HepG2 (cell line): ENCODE measurements around the gene SAMM50. TPM values are rescaled to one million over a fixed set of nuclear protein-coding genes. Genes with fewer than 3 reads are reported as not detected.
A peak's percentile ranks its signal among the peaks of the same experiment; 100 is the strongest.

Experiments
- ATAC-seq: fragments of 200-7000 bp; cut with Tn5 transposase; 3 replicates; pipeline ENCODE4 v1.9.1; 2020; ENCODE audit warnings: mild to moderate bottlenecking, moderate library complexity
- BruUV-seq: library from RNA; stranded (reverse); fragments of 400-500 nt; replicated peaks from 2 replicates; lab custom pipeline; 2021; lab: Mats Ljungman, UMichigan
- CTCF ChIA-PET: fragments of 300-600 bp; formaldehyde crosslinking; extraction: SDS; loops from one replicate; lab custom pipeline; 2021; ENCODE audit warnings: low total read pairs, inconsistent platforms, low intra/inter-chr PET ratio; lab: Yijun Ruan, JAX
- POLR2A ChIA-PET: fragments of 350-600 bp; sonication (Branson Sonifier 250); formaldehyde crosslinking; loops from one replicate; lab custom pipeline; 2020; ENCODE audit warnings: antibody characterized with exemption, inconsistent platforms; lab: Yijun Ruan, JAX
- DNase-seq: peaks from one replicate; pipeline ENCODE4 v3.0.0-alpha.2; 2015; ENCODE audit warnings: low spot score
- FAIRE-seq: peaks from 3 replicates; lab custom pipeline; 2011; peaks lifted over from hg19 to GRCh38; lab: Jason Lieb, UNC
- H2AFZ ChIP-seq: one replicate; pipeline ENCODE4 v1.6.1; 2011; ENCODE audit warnings: low read length, inconsistent platforms
- H3K27ac ChIP-seq: fragments of 300-600 bp; 3 replicates; pipeline ENCODE4 v1.8.0; 2011; ENCODE audit warnings: mixed run types, mild to moderate bottlenecking, mixed read lengths, low read length, inconsistent platforms; ENCODE audit not compliant: insufficient read depth; ENCODE audit errors: extremely low read length
- H3K27me3 ChIP-seq, 2 experiments: fragments of 200-600 bp in 1 of 2; 2 replicates in 1 of 2; 3 replicates in 1 of 2; pipeline versions ENCODE4 v1.6.0 to v1.8.0; 2011; ENCODE audit warnings: low read length in 2 of 2, mild to moderate bottlenecking in 2 of 2, moderate library complexity in 2 of 2, inconsistent platforms in 1 of 2; ENCODE audit not compliant: insufficient read depth in 2 of 2, control insufficient read depth in 1 of 2
- H3K36me3 ChIP-seq, 2 experiments: fragments of 200-600 bp in 1 of 2; replicated peaks in 1 of 2; 2 replicates in 1 of 2; 3 replicates in 1 of 2; pipeline versions ENCODE4 v1.5.1 to v1.8.0; 2011; ENCODE audit warnings: low read length in 2 of 2, inconsistent platforms in 1 of 2; ENCODE audit not compliant: insufficient read depth in 2 of 2, control insufficient read depth in 1 of 2
- H3K4me1 ChIP-seq: 2 replicates; pipeline ENCODE4 v1.5.1; 2012; ENCODE audit warnings: low read length, inconsistent platforms; ENCODE audit not compliant: insufficient read depth
- H3K4me2 ChIP-seq: 2 replicates; pipeline ENCODE4 v1.6.0; 2011; ENCODE audit warnings: low read depth, low read length, inconsistent platforms
- H3K4me3 ChIP-seq, 3 experiments: fragments of 200-600 bp in 1 of 3; sonication (generic), shearing (Covaris generic) in 1 of 3; replicated peaks in 1 of 3; 2 replicates each; pipeline ENCODE4 v1.5.1; 2011 to 2016; ENCODE audit warnings: low read length in 3 of 3, inconsistent platforms in 2 of 3, low read depth in 2 of 3, mild to moderate bottlenecking in 2 of 3, control low read depth in 1 of 3, mixed read lengths in 1 of 3; ENCODE audit not compliant: insufficient read depth in 1 of 3
- H3K79me2 ChIP-seq: one replicate; pipeline ENCODE4 v1.6.1; 2011; ENCODE audit warnings: low read length, inconsistent platforms; ENCODE audit not compliant: insufficient read depth
- H3K9ac ChIP-seq: 2 replicates; pipeline ENCODE4 v1.6.0; 2011; ENCODE audit warnings: mild to moderate bottlenecking, low read depth, low read length, inconsistent platforms; ENCODE audit not compliant: insufficient read depth
- H3K9me3 ChIP-seq: 2 replicates; pipeline ENCODE4 v1.5.1; 2012; ENCODE audit warnings: mild to moderate bottlenecking, low read length
- H4K20me1 ChIP-seq: 2 replicates; pipeline ENCODE4 v1.6.0; 2011; ENCODE audit warnings: inconsistent platforms, mild to moderate bottlenecking, low read length, moderate library complexity; ENCODE audit not compliant: insufficient read depth
- KLF9 ChIP-seq: IDR thresholded peaks from 2 replicates; pipeline ENCODE4 v1.6.1; 2016; ENCODE audit warnings: low read depth
- NR2F6 ChIP-seq, 2 experiments: IDR thresholded peaks; 2 replicates each; pipeline ENCODE4 v1.6.1; 2016; ENCODE audit warnings: antibody characterized with exemption in 1 of 2, mild to moderate bottlenecking in 1 of 2
- RAD21 ChIP-seq: fragments of 450-650 bp; formaldehyde crosslinking; IDR thresholded peaks from 2 replicates; pipeline ENCODE4 v1.5.0; 2020; ENCODE audit warnings: mild to moderate bottlenecking
- SIX4 ChIP-seq: sonication (generic); formaldehyde crosslinking; IDR thresholded peaks from 2 replicates; pipeline ENCODE4 v1.4.0; 2020; ENCODE audit warnings: missing genetic modification reagents
- SKI ChIP-seq: fragments of 450-650 bp; IDR thresholded peaks from one replicate; pipeline ENCODE4 v1.6.1; 2018; ENCODE audit warnings: mild to moderate bottlenecking; ENCODE audit not compliant: partially characterized antibody
- SKIL ChIP-seq: sonication (generic); formaldehyde crosslinking; IDR thresholded peaks from 2 replicates; pipeline ENCODE4 v1.8.0; 2022; ENCODE audit warnings: missing genetic modification reagents, mild to moderate bottlenecking, moderate library complexity, borderline replicate concordance
- SOX6 ChIP-seq, 2 experiments: fragments of 450-650 bp in 1 of 2; sonication (generic) in 1 of 2; formaldehyde crosslinking in 1 of 2; IDR thresholded peaks; 2 replicates each; pipeline versions ENCODE4 v1.4.0 to v1.6.1; 2017 to 2020; ENCODE audit warnings: antibody characterized with exemption in 1 of 2, mild to moderate bottlenecking in 1 of 2, missing genetic modification reagents in 1 of 2
- SP5 ChIP-seq: IDR thresholded peaks from 2 replicates; pipeline ENCODE4 v1.6.1; 2016; ENCODE audit warnings: low read depth, borderline replicate concordance
- SUZ12 ChIP-seq: fragments of 150-350 bp; IDR thresholded peaks from 2 replicates; pipeline ENCODE4 v1.6.1; 2014; ENCODE audit warnings: low read depth, low read length
- XRCC5 ChIP-seq: fragments of 200-400 bp; formaldehyde crosslinking; optimal IDR thresholded peaks from 2 replicates; pipeline ENCODE3; 2017; ENCODE audit warnings: mild to moderate bottlenecking, low read length
- ZBTB3 ChIP-seq: sonication (generic); formaldehyde crosslinking; IDR thresholded peaks from 2 replicates; pipeline ENCODE4 v1.4.0; 2020; ENCODE audit warnings: low read depth, mild to moderate bottlenecking, moderate library complexity, missing genetic modification reagents, borderline replicate concordance
- ZFP37 ChIP-seq: sonication (generic); formaldehyde crosslinking; IDR thresholded peaks from 2 replicates; pipeline ENCODE4 v1.4.0; 2020; ENCODE audit warnings: missing genetic modification reagents, borderline replicate concordance
- ZFYVE20 ChIP-seq: sonication (generic); formaldehyde crosslinking; IDR thresholded peaks from 2 replicates; pipeline ENCODE4 v1.8.0; 2023; ENCODE audit warnings: low read depth, mild to moderate bottlenecking, moderate library complexity, missing genetic modification reagents, borderline replicate concordance
- ZNF33A ChIP-seq: sonication (generic); formaldehyde crosslinking; IDR thresholded peaks from 2 replicates; pipeline ENCODE4 v1.5.1; 2020; ENCODE audit warnings: missing genetic modification reagents, mild to moderate bottlenecking, moderate library complexity, borderline replicate concordance
- ZXDC ChIP-seq: sonication (generic); formaldehyde crosslinking; IDR thresholded peaks from 2 replicates; pipeline ENCODE4 v1.5.0; 2020; ENCODE audit warnings: mild to moderate bottlenecking, missing genetic modification reagents
- WGBS: methylation state at CpG from one replicate; pipeline ENCODE4 v1.1.6; 2017; ENCODE audit warnings: low lambda C conversion rate; 5-methylcytosine and 5-hydroxymethylcytosine counted together
- in situ Hi-C: cut with HindIII; loops from 2 replicates; pipeline ENCODE4 v1.10.0; 2017; ENCODE audit warnings: low pct_unique_long_range_greater_than_20kb; ENCODE audit not compliant: extremely low pct_ligation_motif_present
- intact Hi-C: fragments of 100-400 bp; cut with micrococcal nuclease; formaldehyde crosslinking; loops from one replicate; pipeline ENCODE4 v1.10.0; 2022; ENCODE audit not compliant: unreplicated experiment
- polyA plus RNA-seq, 8 experiments: library from polyadenylated mRNA; depleted of rRNA in 3 of 8; stranded (reverse) in 7 of 8; unstranded in 1 of 8; fragments of >200 nt; fragmentation: Illumina TruSeq in 4 of 8; extraction: Trizol in 4 of 8; gene quantifications; 2 replicates each; pipeline versions ENCODE4 v1.2.1 to v1.2.3, GENCODE V29; 2011 to 2016; ENCODE audit warnings: low read depth in 4 of 8, missing spikeins in 1 of 8, mixed read lengths in 1 of 8; ENCODE audit not compliant: insufficient read depth in 1 of 8
- total RNA-seq, 5 experiments: library from RNA; depleted of rRNA; stranded (reverse); fragments of >200 nt; fragmentation: Illumina TruSeq; extraction: Trizol; gene quantifications; 2 replicates each; pipeline ENCODE4 v1.2.3, GENCODE V29; 2016; ENCODE audit warnings: low read depth in 1 of 5
- TF ChIP-seq, protein P1 (sequence below): sonication (generic); formaldehyde crosslinking; conservative IDR thresholded peaks from 2 replicates; pipeline ENCODE4 v1.4.0; 2020; ENCODE audit warnings: missing genetic modification reagents

Gene SAMM50
- total and polyA plus RNA-seq, 2 of the 13 experiments (the other 11 are each of a cell fraction or from before 2014, with no cell fraction given) = 34.7 to 63.4 TPM

DNA sequence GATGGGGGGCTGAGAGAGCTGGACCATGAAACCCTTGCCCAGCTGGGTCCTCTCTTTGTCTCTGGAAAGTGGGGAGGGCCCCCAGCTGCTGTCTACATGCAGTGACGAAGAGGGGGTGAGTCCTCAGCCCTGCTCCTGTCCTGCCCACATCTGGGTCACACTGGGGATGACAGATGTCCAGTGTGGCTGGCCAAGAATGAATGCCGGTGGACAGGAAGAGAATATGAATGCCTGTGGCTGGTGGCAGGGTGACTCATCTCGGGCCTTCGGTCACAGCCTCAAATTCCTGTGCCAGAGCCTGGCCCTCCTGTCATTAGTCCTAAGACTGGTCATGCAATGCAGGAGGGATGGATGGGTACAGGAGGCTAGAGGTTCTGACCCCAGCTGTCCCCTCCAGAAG lies 33.9 kb upstream of the SAMM50 start (continued):
- TF ChIP-seq ZXDC (CRISPR knock-in tag) = no peak

- WGBS = no CpG with 5 or more reads among the region's 3 CpGs
- Histone ChIP-seq H3K9me3 (no peaks in the 10 kb centered on the region), H3K4me3 (peak overlapping the region in 1 of 3 experiments; percentile 12; a peak in 1 of 6 replicates), H2AFZ (no peak overlapping the region), H3K27me3 (no peaks in the 10 kb centered on the region; a peak in 2 of 5 replicates), H3K27ac (no peak overlapping the region), H3K79me2 (peaks cover 6% of the 10 kb centered on the region), H3K9ac (no peak overlapping the region), H3K4me1 (peaks cover 49% of the 10 kb centered on the region), H3K4me2 (peak overlapping the region; percentile 95), H4K20me1 (peaks cover 7% of the 10 kb centered on the region; the same call in 1 of the 2 replicates), H3K36me3 (peaks cover 1 to 4% of the 10 kb centered on the region in 2 experiments; a peak in 2 of 5 replicates)
- intact Hi-C loops (no loop called here), in situ Hi-C loops (no loop called here)
- ATAC-seq (no peak), FAIRE-seq (no peak), DNase-seq (peak; percentile 57)
- POLR2A ChIA-PET = interaction anchor here (0.6 to 1.1 kb wide), 2 partner anchors 24 to 33 kb away, joined by 3 to 5 read pairs; partner anchors contain the start of gene SAMM50
- BruUV-seq = no TSS peak
- CTCF ChIA-PET = no interaction called here
- TF ChIP-seq SKI (peak; percentile 39), SP5 (peak; percentile 41; the same call in 1 of the 2 replicates), SKIL (CRISPR knock-in tag) (peak; percentile 21; the same call in 1 of the 2 replicates), RAD21 (CRISPR knock-in tag) (0 out of 2 replicates have a peak, but pooled peaks have one; percentile 22), SIX4 (0 out of 2 replicates have a peak, but pooled peaks have one; percentile 48), SOX6 (IDR thresholded peaks at IDR 0.05) (no peak), SOX6 (CRISPR knock-in tag; IDR thresholded peaks at IDR 0.05) (peak; percentile 37; the same call in 1 of the 2 replicates), XRCC5 (peak; percentile 35), ZFP37 (CRISPR knock-in tag) (no peak), NR2F6 (IDR thresholded peaks at IDR 0.05) (peak; percentile 78), NR2F6 (CRISPR knock-in tag; IDR thresholded peaks at IDR 0.05) (peak; percentile 60; the same call in 1 of the 2 replicates), ZBTB3 (CRISPR knock-in tag) (no peak), ZNF33A (CRISPR knock-in tag) (no peak), KLF9 (no peak), ZFYVE20 (CRISPR knock-in tag) (no peak), SUZ12 (no peak)
- TF ChIP-seq, protein P1, sequence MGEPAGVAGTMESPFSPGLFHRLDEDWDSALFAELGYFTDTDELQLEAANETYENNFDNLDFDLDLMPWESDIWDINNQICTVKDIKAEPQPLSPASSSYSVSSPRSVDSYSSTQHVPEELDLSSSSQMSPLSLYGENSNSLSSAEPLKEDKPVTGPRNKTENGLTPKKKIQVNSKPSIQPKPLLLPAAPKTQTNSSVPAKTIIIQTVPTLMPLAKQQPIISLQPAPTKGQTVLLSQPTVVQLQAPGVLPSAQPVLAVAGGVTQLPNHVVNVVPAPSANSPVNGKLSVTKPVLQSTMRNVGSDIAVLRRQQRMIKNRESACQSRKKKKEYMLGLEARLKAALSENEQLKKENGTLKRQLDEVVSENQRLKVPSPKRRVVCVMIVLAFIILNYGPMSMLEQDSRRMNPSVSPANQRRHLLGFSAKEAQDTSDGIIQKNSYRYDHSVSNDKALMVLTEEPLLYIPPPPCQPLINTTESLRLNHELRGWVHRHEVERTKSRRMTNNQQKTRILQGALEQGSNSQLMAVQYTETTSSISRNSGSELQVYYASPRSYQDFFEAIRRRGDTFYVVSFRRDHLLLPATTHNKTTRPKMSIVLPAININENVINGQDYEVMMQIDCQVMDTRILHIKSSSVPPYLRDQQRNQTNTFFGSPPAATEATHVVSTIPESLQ = no peak
Measured at GRCh38 chr22:43922123-43922522, 33.1 kb upstream of the SAMM50 start.
